ENCODE results near the gene RASL12.

GRCh38 chr15:65062726-65063125 lies 5.1 kb downstream of the RASL12 start:
- TF ChIP-seq CTCF (IDR thresholded peaks at IDR 0.05) (no peak), POLR2A (IDR thresholded peaks at IDR 0.05) (no peak)
